H1 (cell line): ENCODE results near the gene CCDC183. TPM values are rescaled to one million over a fixed set of nuclear protein-coding genes. Genes with fewer than 3 reads are reported as not detected.
A peak's percentile ranks its signal among the peaks of the same experiment; 100 is the strongest.

ENCODE experiments used
- CTCF ChIA-PET: fragments of 300-600 bp; sonication (Branson Sonifier 250); formaldehyde crosslinking; loops from one replicate; lab custom pipeline; 2021; ENCODE audit not compliant: partially characterized antibody; lab: Charles Lee
- POLR2A ChIA-PET: fragments of 300-600 bp; sonication (Branson Sonifier 250); formaldehyde crosslinking; loops from one replicate; lab custom pipeline; 2021; ENCODE audit warnings: inconsistent platforms; ENCODE audit not compliant: partially characterized antibody; lab: Charles Lee
- DNase-seq, 2 experiments: peaks; one replicate each; pipeline versions ENCODE4 v3.0.0 to v3.0.0-alpha.2; 2010 to 2022; ENCODE audit warnings: low spot score in 2 of 2, low read depth in 1 of 2, mixed read lengths in 1 of 2
- FAIRE-seq: peaks from 2 replicates; lab custom pipeline; 2011; peaks lifted over from hg19 to GRCh38; lab: Jason Lieb, UNC
- H2AFZ ChIP-seq: 2 replicates; pipeline ENCODE4 v1.8.1; 2012; ENCODE audit warnings: low read length, inconsistent platforms
- H2AK5ac ChIP-seq: 2 replicates; pipeline ENCODE4 v1.6.1; 2013; ENCODE audit warnings: low read depth, low read length
- H2BK120ac ChIP-seq: replicated peaks from 2 replicates; pipeline ENCODE3; 2013; ENCODE audit warnings: low read depth, low read length, inconsistent platforms
- H2BK12ac ChIP-seq: 2 replicates; pipeline ENCODE4 v1.6.1; 2013; ENCODE audit warnings: low read depth, low read length
- H2BK15ac ChIP-seq: 2 replicates; pipeline ENCODE4 v1.6.1; 2013; ENCODE audit warnings: low read length
- H2BK20ac ChIP-seq: 2 replicates; pipeline ENCODE4 v1.6.1; 2013; ENCODE audit warnings: low read length
- H2BK5ac ChIP-seq: 2 replicates; pipeline ENCODE4 v1.6.1; 2013; ENCODE audit warnings: low read depth, low read length
- H3K14ac ChIP-seq: 2 replicates; pipeline ENCODE4 v1.6.1; 2013; ENCODE audit warnings: inconsistent platforms; ENCODE audit not compliant: insufficient read length
- H3K18ac ChIP-seq: 2 replicates; pipeline ENCODE4 v1.6.1; 2013; ENCODE audit warnings: low read length; ENCODE audit errors: extremely low read depth
- H3K23ac ChIP-seq: 2 replicates; pipeline ENCODE4 v1.6.1; 2013; ENCODE audit warnings: inconsistent platforms; ENCODE audit not compliant: insufficient read length
- H3K23me2 ChIP-seq: 2 replicates; pipeline ENCODE4 v1.6.1; 2013; ENCODE audit warnings: low read depth, low read length
- H3K27ac ChIP-seq: 2 replicates; pipeline ENCODE4 v1.6.1; 2011; ENCODE audit warnings: low read depth, low read length, inconsistent platforms
- H3K27me3 ChIP-seq, 4 experiments: replicated peaks in 1 of 4; 1 replicate in 1 of 4; 2 replicates in 3 of 4; pipeline versions ENCODE4 v1.6.1 to v1.8.1; 2011 to 2013; ENCODE audit warnings: low read length in 3 of 4, mild to moderate bottlenecking in 3 of 4, inconsistent platforms in 2 of 4, mixed read lengths in 2 of 4, moderate library complexity in 1 of 4; ENCODE audit not compliant: control insufficient read depth in 3 of 4, insufficient read depth in 3 of 4; ENCODE audit errors: extremely low read depth in 1 of 4
- H3K36me3 ChIP-seq, 4 experiments: 2 replicates each; pipeline versions ENCODE4 v1.6.1 to v1.8.1; 2011 to 2013; ENCODE audit warnings: mild to moderate bottlenecking in 4 of 4, low read length in 3 of 4, moderate library complexity in 2 of 4, control low read depth in 1 of 4, inconsistent platforms in 1 of 4; ENCODE audit not compliant: insufficient read depth in 4 of 4, control insufficient read depth in 2 of 4
- H3K4ac ChIP-seq: replicated peaks from 2 replicates; pipeline ENCODE3; 2013; ENCODE audit warnings: low read length, low read depth, mixed read lengths, inconsistent platforms; ENCODE audit not compliant: insufficient read length
- H3K4me1 ChIP-seq, 4 experiments: replicated peaks in 1 of 4; 1 replicate in 1 of 4; 2 replicates in 3 of 4; pipeline versions ENCODE4 v1.6.1 to v1.8.1; 2011 to 2013; ENCODE audit warnings: low read length in 3 of 4, inconsistent platforms in 2 of 4, mixed read lengths in 1 of 4; ENCODE audit not compliant: insufficient read depth in 4 of 4, control insufficient read depth in 3 of 4
- H3K4me2 ChIP-seq, 2 experiments: 2 replicates each; pipeline versions ENCODE4 v1.6.1 to v1.8.1; 2011 to 2013; ENCODE audit warnings: low read depth in 2 of 2, low read length in 2 of 2, control low read depth in 1 of 2, inconsistent platforms in 1 of 2, mild to moderate bottlenecking in 1 of 2; ENCODE audit not compliant: insufficient read depth in 1 of 2
- H3K4me3 ChIP-seq, 4 experiments: fragments of 200-600, 300-600 bp in 1 of 4; sonication (generic), shearing (Covaris generic), sonication (Bioruptor Twin) in 1 of 4; 2 replicates each; pipeline versions ENCODE4 v1.5.1 to v1.8.1; 2011 to 2016; ENCODE audit warnings: low read length in 4 of 4, low read depth in 3 of 4, control low read depth in 2 of 4, inconsistent platforms in 2 of 4, mild to moderate bottlenecking in 2 of 4, mixed read lengths in 1 of 4, moderate library complexity in 1 of 4; ENCODE audit not compliant: insufficient read depth in 2 of 4; ENCODE audit errors: extremely low read depth in 1 of 4
- H3K56ac ChIP-seq: replicated peaks from 2 replicates; pipeline ENCODE3; 2013; ENCODE audit warnings: low read depth, mild to moderate bottlenecking, mixed read lengths, low read length, inconsistent platforms; ENCODE audit not compliant: insufficient read length
- H3K79me1 ChIP-seq: 2 replicates; pipeline ENCODE4 v1.6.1; 2013; ENCODE audit warnings: low read depth, low read length, control low read depth
- H3K79me2 ChIP-seq, 2 experiments: 2 replicates each; pipeline versions ENCODE4 v1.6.1 to v1.8.1; 2012 to 2013; ENCODE audit warnings: low read length in 2 of 2, mild to moderate bottlenecking in 2 of 2, inconsistent platforms in 1 of 2; ENCODE audit not compliant: insufficient read depth in 2 of 2, control insufficient read depth in 1 of 2
- H3K9ac ChIP-seq, 4 experiments: replicated peaks in 1 of 4; 1 replicate in 1 of 4; 2 replicates in 3 of 4; pipeline versions ENCODE4 v1.6.1 to v1.8.1; 2011 to 2013; ENCODE audit warnings: low read depth in 3 of 4, low read length in 3 of 4, control low read depth in 2 of 4, mild to moderate bottlenecking in 2 of 4, moderate library complexity in 2 of 4, inconsistent platforms in 1 of 4; ENCODE audit errors: extremely low read depth in 1 of 4
- H3K9me3 ChIP-seq, 2 experiments: 2 replicates each; pipeline versions ENCODE4 v1.6.1 to v1.8.1; 2012 to 2013; ENCODE audit warnings: mild to moderate bottlenecking in 2 of 2, moderate library complexity in 2 of 2, control low read depth in 1 of 2, inconsistent platforms in 1 of 2, low read depth in 1 of 2, low read length in 1 of 2, mixed read lengths in 1 of 2; ENCODE audit not compliant: insufficient read depth in 2 of 2
- H4K20me1 ChIP-seq, 2 experiments: replicated peaks in 1 of 2; 2 replicates each; pipeline versions ENCODE3 to v1.8.1; 2011 to 2013; ENCODE audit warnings: inconsistent platforms in 2 of 2, low read length in 2 of 2, mild to moderate bottlenecking in 1 of 2; ENCODE audit not compliant: insufficient read depth in 2 of 2, control insufficient read depth in 1 of 2
- H4K5ac ChIP-seq: 2 replicates; pipeline ENCODE4 v1.6.1; 2013; ENCODE audit warnings: low read length, low read depth, mixed read lengths, inconsistent platforms; ENCODE audit not compliant: insufficient read length
- H4K8ac ChIP-seq: 2 replicates; pipeline ENCODE4 v1.8.0; 2013; ENCODE audit warnings: mild to moderate bottlenecking, moderate library complexity, low read length, inconsistent platforms; ENCODE audit not compliant: insufficient read depth; ENCODE audit errors: extremely low read depth
- H4K91ac ChIP-seq: replicated peaks from 2 replicates; pipeline ENCODE3; 2013; ENCODE audit warnings: low read length, mixed read lengths, inconsistent platforms; ENCODE audit not compliant: insufficient read length
- HDAC2 ChIP-seq, 2 experiments: fragments of 300-600 bp in 1 of 2; sonication (generic) in 1 of 2; IDR thresholded peaks; 2 replicates each; pipeline ENCODE4 v1.6.1; 2011 to 2012; ENCODE audit warnings: low read depth in 2 of 2, low read length in 2 of 2, mild to moderate bottlenecking in 2 of 2, moderate library complexity in 2 of 2, borderline replicate concordance in 1 of 2, inconsistent platforms in 1 of 2
- KDM1A ChIP-seq: fragments of 200-600, 300-600 bp; sonication (generic); IDR thresholded peaks from 2 replicates; pipeline ENCODE4 v1.7.1; 2016; ENCODE audit warnings: mild to moderate bottlenecking, low read length, borderline replicate concordance
- KDM4A ChIP-seq: IDR thresholded peaks from one replicate; pipeline ENCODE4 v1.7.1; 2012; ENCODE audit warnings: low read depth, mild to moderate bottlenecking, moderate library complexity, low read length, inconsistent platforms; ENCODE audit not compliant: severe bottlenecking
- WGBS, 2 experiments: shearing (Covaris generic) in 1 of 2; methylation state at CpG; one replicate each; pipeline versions ENCODE4 v1.1.6 to v1.1.7; 2013 to 2015; ENCODE audit warnings: low lambda C conversion rate in 2 of 2, mixed read lengths in 2 of 2, inconsistent platforms in 1 of 2, low coverage in 1 of 2, missing lambda C conversion rate in 1 of 2; ENCODE audit not compliant: insufficient replicate concordance in 2 of 2, insufficient coverage in 1 of 2, insufficient read length in 1 of 2; ENCODE audit errors: extremely low coverage in 1 of 2, missing lambda C conversion rate in 1 of 2; 5-methylcytosine and 5-hydroxymethylcytosine counted together
- polyA plus RNA-seq, 7 experiments: library from polyadenylated mRNA; depleted of rRNA in 3 of 7; stranded (reverse) in 5 of 7; unstranded in 2 of 7; fragments of >200 nt in 5 of 7; fragments of 200-250 nt in 2 of 7; gene quantifications; 1 replicate in 5 of 7; 2 replicates in 1 of 7; 4 replicates in 1 of 7; pipeline versions ENCODE4 v1.2.1 to v1.2.3, GENCODE V29; 2011 to 2013; ENCODE audit warnings: missing spikeins in 2 of 7, mixed read lengths in 2 of 7
- total RNA-seq: library from RNA; stranded (reverse); fragmentation: NEBNext Ultra II Directional; extraction: Animal tissue kit (Norgen Biotek cat#: 25700); gene quantifications from 2 replicates; pipeline ENCODE4 v1.2.1, GENCODE V29; 2021

CCDC183 gene
- total and polyA plus RNA-seq, 2 of the 8 experiments (the other 6 are each of a cell fraction or from before 2014, with no cell fraction given), result 0.51 to 1.6 TPM

DNA sequence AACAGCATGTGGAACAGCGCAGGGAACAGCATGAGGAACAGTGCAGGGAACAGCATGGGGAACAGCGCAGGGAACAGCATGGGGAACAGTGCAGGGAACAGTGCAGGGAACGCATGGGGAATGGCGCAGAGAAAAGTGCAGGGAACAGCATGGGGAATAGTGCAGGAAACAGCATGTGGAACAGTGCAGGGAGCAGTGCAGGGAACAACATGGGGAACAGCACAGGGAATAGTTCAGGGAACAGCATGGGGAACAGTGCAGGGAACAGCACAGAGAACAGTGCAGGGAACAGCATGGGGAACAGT is 40.1 kb upstream of the CCDC183 start:
- no peak overlapping the region for H2BK5ac ChIP-seq
- H3K79me2 ChIP-seq, result no peaks in the 10 kb centered on the region
- FAIRE-seq (no peak), DNase-seq (no peak)
- no peaks in the 10 kb centered on the region for H3K27me3 ChIP-seq
- no peak overlapping the region for H3K4me2 ChIP-seq
- no peak overlapping the region for H3K4ac ChIP-seq
- H3K23me2 ChIP-seq, result no peaks in the 10 kb centered on the region
- TF ChIP-seq KDM4A, result no peak
- peak; percentile 66; the same call in 1 of the 2 replicates for TF ChIP-seq KDM1A
- peak in 1 of 2 experiments; percentile 98; a peak in 1 of 4 replicates for TF ChIP-seq HDAC2 (IDR thresholded peaks at IDR 0.05; ENCODE audit: borderline replicate concordance in 1 of 2, low read depth in 2 of 2, low read length in 2 of 2)
- no peak overlapping the region for H3K9ac ChIP-seq
- no peak overlapping the region for H3K14ac ChIP-seq
- no peaks in the 10 kb centered on the region; a peak in 1 of 7 replicates for H3K4me1 ChIP-seq
- H3K9me3 ChIP-seq, result peaks cover 3 to 12% of the 10 kb centered on the region in 2 experiments; a peak in 1 of 4 replicates
- no peak overlapping the region for H4K8ac ChIP-seq
- H2AFZ ChIP-seq, result no peak overlapping the region
- 0 out of 2 replicates have a peak overlapping the region, but pooled peaks have one; percentile 8 for H2AK5ac ChIP-seq
- ChIA-PET POLR2A (interaction anchor here (3.0 kb wide), 1 partner anchor 29 kb away, joined by 26 read pairs; no protein-coding TSS in a partner anchor), CTCF (interaction anchor here (1.0 to 1.3 kb wide), 2 partner anchors 13 to 86 kb away, joined by 5 read pairs; partner anchors contain the start of gene AJM1)
- H3K4me3 ChIP-seq, result no peak overlapping the region
- no peak overlapping the region for H2BK20ac ChIP-seq
- H3K27ac ChIP-seq, result no peak overlapping the region
- H3K79me1 ChIP-seq, result no peaks in the 10 kb centered on the region
- no peaks in the 10 kb centered on the region for H3K36me3 ChIP-seq
- no peak overlapping the region for H4K5ac ChIP-seq
- 92% methylated on average over 4 of the region's 4 CpGs; no CpG with 5 or more reads in 1 of the 2 experiments for WGBS, 2 experiments
- no peak overlapping the region for H3K56ac ChIP-seq
- H3K23ac ChIP-seq, result no peak overlapping the region
- H2BK12ac ChIP-seq, result no peak overlapping the region
- H3K18ac ChIP-seq, result no peak overlapping the region
- H4K91ac ChIP-seq, result no peak overlapping the region
- no peaks in the 10 kb centered on the region for H4K20me1 ChIP-seq
- H2BK120ac ChIP-seq, result no peak overlapping the region
- no peak overlapping the region for H2BK15ac ChIP-seq
